Measurements from ENCODE around the gene CA6.

GRCh38 chr1:8925406-8925805 lies 20.3 kb upstream of the CA6 start:
- TF ChIP-seq POLR2A (IDR thresholded peaks at IDR 0.05) (no peak), CTCF (IDR thresholded peaks at IDR 0.05 in 8 of 11, conservative IDR thresholded peaks at IDR 0.05 in 3 of 11) (no peak), POLR2AphosphoS5 (IDR thresholded peaks at IDR 0.05) (no peak)
